Smooth muscle cell (in vitro differentiated cells): ENCODE data around the gene INMT. TPM values are rescaled to one million over a fixed set of nuclear protein-coding genes. Genes with fewer than 3 reads are reported as not detected.

ENCODE experiments used
- DNase-seq: peaks from one replicate; lab custom pipeline; 2025; ENCODE audit not compliant: unreplicated experiment; lab: John Stamatoyannopoulos, UW
- H2AFZ ChIP-seq: fragments of 200-600 bp; sonication (generic); 2 replicates; pipeline ENCODE4 v1.6.0; 2016; ENCODE audit warnings: antibody characterized with exemption, low read depth, mild to moderate bottlenecking
- H3F3A ChIP-seq: fragments of 200-600 bp; sonication (generic); 2 replicates; pipeline ENCODE4 v1.6.0; 2017; ENCODE audit warnings: antibody characterized with exemption, low read depth
- H3K27ac ChIP-seq: fragments of 200-600 bp; sonication (generic); 2 replicates; pipeline ENCODE4 v1.5.1; 2016; ENCODE audit warnings: low read depth, mild to moderate bottlenecking
- H3K27me3 ChIP-seq: fragments of 200-600 bp; sonication (generic); 2 replicates; pipeline ENCODE4 v1.6.1; 2016; ENCODE audit warnings: low read depth, mild to moderate bottlenecking
- H3K36me3 ChIP-seq: fragments of 200-600 bp; sonication (generic); 2 replicates; pipeline ENCODE4 v1.5.1; 2016; ENCODE audit warnings: low read depth
- H3K4me1 ChIP-seq: fragments of 200-600 bp; sonication (generic); 2 replicates; pipeline ENCODE4 v1.5.1; 2016; ENCODE audit warnings: low read depth
- H3K4me2 ChIP-seq: fragments of 200-600 bp; sonication (generic); 2 replicates; pipeline ENCODE4 v1.6.0; 2016; ENCODE audit warnings: mild to moderate bottlenecking
- H3K4me3 ChIP-seq: fragments of 200-600 bp; sonication (generic); 2 replicates; pipeline ENCODE4 v1.5.1; 2016; ENCODE audit warnings: mild to moderate bottlenecking
- H3K79me2 ChIP-seq: fragments of 200-600 bp; sonication (generic); 2 replicates; pipeline ENCODE4 v1.6.0; 2016; ENCODE audit warnings: low read depth, mild to moderate bottlenecking
- H3K9ac ChIP-seq: fragments of 200-600 bp; sonication (generic); 2 replicates; pipeline ENCODE4 v1.6.0; 2016; ENCODE audit warnings: low read depth
- H3K9me3 ChIP-seq: fragments of 200-600 bp; sonication (generic); replicated peaks from 2 replicates; pipeline ENCODE4 v1.5.1; 2016; ENCODE audit warnings: low read depth
- H4K20me1 ChIP-seq: fragments of 200-600 bp; sonication (generic); 2 replicates; pipeline ENCODE4 v1.6.0; 2016; ENCODE audit warnings: low read depth
- WGBS: methylation state at CpG from one replicate; pipeline ENCODE4 v1.1.7; 2016; ENCODE audit warnings: low lambda C conversion rate; 5-methylcytosine and 5-hydroxymethylcytosine counted together
- polyA plus RNA-seq: library from polyadenylated mRNA; unstranded; fragments of >200 nt; fragmentation: Nextera tagmentation; extraction: Ambion mirVana; gene quantifications from 2 replicates; pipeline ENCODE4 v1.2.1, GENCODE V29; 2016
- total RNA-seq: library from RNA; depleted of rRNA; stranded (reverse); fragments of >200 nt; gene quantifications from 2 replicates; pipeline ENCODE4 v1.2.3, GENCODE V29; 2014
- TF ChIP-seq, protein P1 (sequence below): fragments of 200-600 bp; sonication (generic); IDR thresholded peaks from 2 replicates; pipeline ENCODE4 v1.5.1; 2017; ENCODE audit warnings: borderline replicate concordance, mild to moderate bottlenecking, antibody characterized with exemption; ENCODE audit not compliant: insufficient read depth, poor library complexity, severe bottlenecking

The INMT gene
- total and polyA plus RNA-seq, 2 experiments from 2014 or later = 2.3 to 4.0 TPM

- H3K4me2 ChIP-seq = no peak overlapping the region
- H3K4me1 ChIP-seq = no peaks in the 10 kb centered on the region
- no peak for DNase-seq
- no peaks in the 10 kb centered on the region for H3K36me3 ChIP-seq
- no peaks in the 10 kb centered on the region for H4K20me1 ChIP-seq
- H3K9ac ChIP-seq = no peak overlapping the region
- no peak overlapping the region for H3K4me3 ChIP-seq
- TF ChIP-seq, protein P1, sequence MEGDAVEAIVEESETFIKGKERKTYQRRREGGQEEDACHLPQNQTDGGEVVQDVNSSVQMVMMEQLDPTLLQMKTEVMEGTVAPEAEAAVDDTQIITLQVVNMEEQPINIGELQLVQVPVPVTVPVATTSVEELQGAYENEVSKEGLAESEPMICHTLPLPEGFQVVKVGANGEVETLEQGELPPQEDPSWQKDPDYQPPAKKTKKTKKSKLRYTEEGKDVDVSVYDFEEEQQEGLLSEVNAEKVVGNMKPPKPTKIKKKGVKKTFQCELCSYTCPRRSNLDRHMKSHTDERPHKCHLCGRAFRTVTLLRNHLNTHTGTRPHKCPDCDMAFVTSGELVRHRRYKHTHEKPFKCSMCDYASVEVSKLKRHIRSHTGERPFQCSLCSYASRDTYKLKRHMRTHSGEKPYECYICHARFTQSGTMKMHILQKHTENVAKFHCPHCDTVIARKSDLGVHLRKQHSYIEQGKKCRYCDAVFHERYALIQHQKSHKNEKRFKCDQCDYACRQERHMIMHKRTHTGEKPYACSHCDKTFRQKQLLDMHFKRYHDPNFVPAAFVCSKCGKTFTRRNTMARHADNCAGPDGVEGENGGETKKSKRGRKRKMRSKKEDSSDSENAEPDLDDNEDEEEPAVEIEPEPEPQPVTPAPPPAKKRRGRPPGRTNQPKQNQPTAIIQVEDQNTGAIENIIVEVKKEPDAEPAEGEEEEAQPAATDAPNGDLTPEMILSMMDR = no peak
- no peaks in the 10 kb centered on the region for H3K27me3 ChIP-seq
- H3K9me3 ChIP-seq = no peaks in the 10 kb centered on the region
- WGBS = 77% methylated on average over 6 of the region's 6 CpGs
- no peaks in the 10 kb centered on the region for H3K79me2 ChIP-seq
- no peak overlapping the region for H3K27ac ChIP-seq
- no peaks in the 10 kb centered on the region for H3F3A ChIP-seq
- no peak overlapping the region for H2AFZ ChIP-seq
These were observed 5.4 kb downstream of the INMT start for GRCh38 chr7:30757342-30757692.

GRCh38 chr7:30760514-30761213, 8.7 kb downstream of the INMT start:
- Histone ChIP-seq H2AFZ (peak overlapping the region; percentile 73), H3K27ac (no peak overlapping the region), H4K20me1 (no peaks in the 10 kb centered on the region), H3K27me3 (no peaks in the 10 kb centered on the region), H3K79me2 (no peaks in the 10 kb centered on the region), H3F3A (no peaks in the 10 kb centered on the region), H3K4me3 (no peak overlapping the region), H3K4me1 (no peaks in the 10 kb centered on the region), H3K9ac (no peak overlapping the region), H3K9me3 (no peaks in the 10 kb centered on the region), H3K4me2 (peak overlapping the region; percentile 38), H3K36me3 (no peaks in the 10 kb centered on the region)
- WGBS = 97% methylated on average over 3 of the region's 3 CpGs
- DNase-seq = no peak
- TF ChIP-seq, protein P1 = no peak

DNA sequence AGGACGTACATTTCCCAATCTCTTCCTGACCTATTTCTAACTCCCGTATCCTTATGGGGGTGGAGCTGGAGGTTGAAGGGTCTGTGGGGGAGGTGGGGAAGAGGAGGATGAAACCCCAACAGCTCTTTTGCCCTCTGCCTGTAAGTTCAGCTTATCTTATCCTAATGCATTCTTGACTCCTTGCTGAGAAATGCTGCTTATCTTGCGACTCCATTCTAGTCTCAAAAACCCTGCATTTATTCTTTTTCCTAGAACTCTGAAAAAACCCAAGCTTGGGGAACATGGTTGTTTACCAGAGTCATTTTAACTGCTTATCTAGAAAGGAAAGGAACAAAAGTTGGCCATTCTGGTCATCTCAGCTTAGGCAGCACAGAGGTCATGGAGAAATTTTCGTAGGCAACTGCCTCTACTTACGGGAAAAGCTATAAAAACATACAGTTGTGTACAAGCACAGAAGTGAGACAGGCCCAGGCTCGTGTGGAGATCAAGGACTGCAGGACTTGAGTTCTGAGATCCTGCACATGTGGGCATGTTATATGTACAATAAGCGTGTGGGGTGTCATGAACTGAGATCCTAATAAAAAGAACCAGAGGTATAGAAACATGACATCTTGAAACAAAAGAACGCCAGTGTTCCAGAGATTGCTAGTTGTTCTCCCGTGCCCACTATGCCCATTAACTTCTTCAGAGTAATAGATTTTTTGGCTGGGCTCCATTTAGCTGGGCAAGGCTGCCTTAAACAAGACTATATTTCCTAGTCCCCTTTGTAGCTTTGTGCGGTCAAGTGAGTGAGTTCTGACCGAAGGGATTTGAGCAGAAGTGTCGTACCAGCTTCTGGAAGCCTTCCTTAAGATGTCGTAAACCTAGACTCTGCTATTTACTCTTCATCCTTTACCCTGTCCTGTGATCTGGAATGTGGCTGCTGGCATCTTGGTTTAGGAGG, 9.6 kb downstream of the INMT start:
- H3K4me3 ChIP-seq = no peak overlapping the region
- H3K27me3 ChIP-seq = no peaks in the 10 kb centered on the region
- peak overlapping the region; percentile 38 for H3K4me2 ChIP-seq
- H4K20me1 ChIP-seq = no peaks in the 10 kb centered on the region
- no peaks in the 10 kb centered on the region for H3K79me2 ChIP-seq
- no peaks in the 10 kb centered on the region for H3F3A ChIP-seq
- H2AFZ ChIP-seq = peak overlapping the region; percentile 73
- H3K27ac ChIP-seq = peak overlapping the region; percentile 54
- 45% methylated on average over 13 of the region's 13 CpGs for WGBS
- no peaks in the 10 kb centered on the region for H3K9me3 ChIP-seq
- no peak overlapping the region for H3K9ac ChIP-seq
- TF ChIP-seq, protein P1 = no peak
- DNase-seq = no peak
- no peaks in the 10 kb centered on the region for H3K4me1 ChIP-seq
- H3K36me3 ChIP-seq = no peaks in the 10 kb centered on the region
